PFSK-1 (cell line): ENCODE measurements around the gene AK8.

Source experiments
- FOXP2 ChIP-seq: optimal IDR thresholded peaks from 2 replicates; pipeline ENCODE3; 2011; ENCODE audit warnings: borderline replicate concordance, control low read depth, inconsistent platforms; ENCODE audit not compliant: insufficient read depth; ENCODE audit errors: extremely low read length, extremely low read depth
- POLR2AphosphoS5 ChIP-seq: IDR thresholded peaks from 2 replicates; pipeline ENCODE4 v1.6.1; 2012; ENCODE audit warnings: low read depth, mild to moderate bottlenecking, control low read depth, low read length, moderate library complexity
- SIN3A ChIP-seq: IDR thresholded peaks from 2 replicates; pipeline ENCODE4 v1.6.1; 2012; ENCODE audit warnings: mild to moderate bottlenecking, low read length, moderate library complexity, borderline replicate concordance; ENCODE audit not compliant: insufficient read depth
- TAF1 ChIP-seq: IDR thresholded peaks from 2 replicates; pipeline ENCODE4 v1.6.1; 2012; ENCODE audit warnings: low read length, control low read depth, borderline replicate concordance; ENCODE audit not compliant: insufficient read depth
- TF ChIP-seq, protein P1 (sequence below), 2 experiments: IDR thresholded peaks; 2 replicates each; pipeline versions ENCODE4 v1.6.1 to v1.8.0; 2011 to 2012; ENCODE audit warnings: low read depth in 2 of 2, low read length in 2 of 2, control low read depth in 1 of 2, inconsistent platforms in 1 of 2, mild to moderate bottlenecking in 1 of 2, moderate library complexity in 1 of 2; ENCODE audit not compliant: insufficient read depth in 1 of 2

DNA sequence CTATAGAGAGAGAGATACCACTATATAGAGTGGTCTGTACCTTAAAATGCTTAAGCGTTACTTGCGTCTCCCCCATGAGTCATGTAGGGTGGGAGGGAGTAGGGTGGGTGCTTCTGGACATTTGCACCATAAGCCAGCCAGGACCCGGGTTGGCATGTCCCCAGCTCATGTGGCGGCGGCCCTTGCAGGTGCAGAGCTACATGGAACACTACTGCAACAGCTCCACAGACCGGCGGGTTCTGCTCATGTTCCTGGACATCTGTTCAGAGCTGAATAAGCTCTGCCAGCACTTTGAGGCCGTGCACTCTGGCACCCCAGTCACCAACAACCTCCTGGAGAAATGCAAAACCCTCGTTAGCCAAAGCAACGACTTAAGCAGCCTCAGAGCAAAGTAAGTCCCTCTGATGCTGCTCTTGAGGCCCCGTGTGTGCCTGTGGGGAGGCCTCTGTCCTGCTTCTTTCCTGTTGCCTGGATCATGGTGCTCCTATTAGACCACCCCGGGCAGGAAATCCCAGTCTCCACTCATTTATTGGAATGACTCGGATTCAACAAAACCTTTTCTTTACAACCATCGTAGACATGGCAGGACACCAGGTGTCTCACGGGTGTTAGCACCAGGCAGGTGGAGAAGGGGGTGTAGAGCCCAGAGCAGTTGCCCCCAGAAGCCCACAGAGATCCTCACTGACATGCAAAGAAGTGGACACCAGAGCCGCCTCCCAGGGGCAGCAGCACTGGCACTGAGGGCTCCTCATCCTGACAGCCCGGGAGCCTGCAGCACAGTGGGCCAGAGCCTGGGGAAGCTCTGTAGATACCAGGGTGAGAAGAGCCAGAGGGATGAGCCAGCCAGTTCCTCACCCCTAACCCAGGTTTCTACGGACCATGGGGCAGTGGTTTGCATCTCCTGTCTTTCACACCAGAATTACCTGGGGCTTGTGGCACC lies 9.4 kb upstream of the AK8 start:
- TF ChIP-seq POLR2AphosphoS5: no peak
- TF ChIP-seq TAF1: no peak
- TF ChIP-seq, protein P1, sequence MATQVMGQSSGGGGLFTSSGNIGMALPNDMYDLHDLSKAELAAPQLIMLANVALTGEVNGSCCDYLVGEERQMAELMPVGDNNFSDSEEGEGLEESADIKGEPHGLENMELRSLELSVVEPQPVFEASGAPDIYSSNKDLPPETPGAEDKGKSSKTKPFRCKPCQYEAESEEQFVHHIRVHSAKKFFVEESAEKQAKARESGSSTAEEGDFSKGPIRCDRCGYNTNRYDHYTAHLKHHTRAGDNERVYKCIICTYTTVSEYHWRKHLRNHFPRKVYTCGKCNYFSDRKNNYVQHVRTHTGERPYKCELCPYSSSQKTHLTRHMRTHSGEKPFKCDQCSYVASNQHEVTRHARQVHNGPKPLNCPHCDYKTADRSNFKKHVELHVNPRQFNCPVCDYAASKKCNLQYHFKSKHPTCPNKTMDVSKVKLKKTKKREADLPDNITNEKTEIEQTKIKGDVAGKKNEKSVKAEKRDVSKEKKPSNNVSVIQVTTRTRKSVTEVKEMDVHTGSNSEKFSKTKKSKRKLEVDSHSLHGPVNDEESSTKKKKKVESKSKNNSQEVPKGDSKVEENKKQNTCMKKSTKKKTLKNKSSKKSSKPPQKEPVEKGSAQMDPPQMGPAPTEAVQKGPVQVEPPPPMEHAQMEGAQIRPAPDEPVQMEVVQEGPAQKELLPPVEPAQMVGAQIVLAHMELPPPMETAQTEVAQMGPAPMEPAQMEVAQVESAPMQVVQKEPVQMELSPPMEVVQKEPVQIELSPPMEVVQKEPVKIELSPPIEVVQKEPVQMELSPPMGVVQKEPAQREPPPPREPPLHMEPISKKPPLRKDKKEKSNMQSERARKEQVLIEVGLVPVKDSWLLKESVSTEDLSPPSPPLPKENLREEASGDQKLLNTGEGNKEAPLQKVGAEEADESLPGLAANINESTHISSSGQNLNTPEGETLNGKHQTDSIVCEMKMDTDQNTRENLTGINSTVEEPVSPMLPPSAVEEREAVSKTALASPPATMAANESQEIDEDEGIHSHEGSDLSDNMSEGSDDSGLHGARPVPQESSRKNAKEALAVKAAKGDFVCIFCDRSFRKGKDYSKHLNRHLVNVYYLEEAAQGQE (IDR thresholded peaks at IDR 0.05; ENCODE audit: insufficient read depth in 1 of 2, low read depth in 2 of 2, low read length in 2 of 2): no peak
- no peak for TF ChIP-seq SIN3A
- TF ChIP-seq FOXP2: no peak
